ENCODE data around the gene CKB.

CKB gene

DNA sequence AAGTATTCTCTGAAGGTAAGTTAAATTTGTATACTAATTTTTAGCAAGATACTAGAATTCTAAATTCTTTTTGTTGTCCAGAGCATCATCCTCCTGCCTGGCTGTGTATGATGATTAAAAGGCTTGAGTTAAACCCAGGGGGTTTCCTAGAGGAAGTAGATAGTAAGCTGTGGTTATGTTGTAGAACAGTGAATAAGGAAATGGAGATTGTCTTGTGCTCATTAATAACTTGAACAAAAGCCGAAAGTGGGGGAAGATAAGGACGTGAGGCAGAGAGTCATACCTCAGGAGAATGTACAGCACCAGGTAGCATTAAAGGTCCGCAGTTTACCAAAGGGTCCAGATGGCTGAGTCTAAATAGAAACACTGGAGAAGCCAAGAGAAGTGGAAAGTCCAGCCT is 42.0 kb downstream of the CKB start:
- Histone ChIP-seq H3K4me1 (ENCODE audit: insufficient read depth, low read length, poor library complexity, severe bottlenecking) (peaks cover 17% of the 10 kb centered on the region), H3K36me3 (ENCODE audit: insufficient read depth, low read length) (peaks cover 44% of the 10 kb centered on the region), H2AFZ (ENCODE audit: low read length) (no peak overlapping the region), H3F3A (ENCODE audit: low read depth) (no peaks in the 10 kb centered on the region), H3K9me3 (ENCODE audit: insufficient read depth, low read depth, low read length) (no peaks in the 10 kb centered on the region), H3K27me3 (ENCODE audit: insufficient read depth, low read length, poor library complexity, severe bottlenecking) (no peaks in the 10 kb centered on the region), H3K79me2 (ENCODE audit: insufficient read depth, low read length) (no peaks in the 10 kb centered on the region), H3K4me3 (ENCODE audit: low read length, poor library complexity, severe bottlenecking) (no peak overlapping the region), H4K20me1 (ENCODE audit: insufficient read depth, low read length, poor library complexity, severe bottlenecking) (no peaks in the 10 kb centered on the region), H3K9me2 (replicated peaks; ENCODE audit: low read depth, low read length) (no peaks in the 10 kb centered on the region), H3K9ac (ENCODE audit: low read depth, low read length, poor library complexity, severe bottlenecking) (no peak overlapping the region), H3K4me2 (ENCODE audit: low read depth, low read length, poor library complexity, severe bottlenecking) (peak overlapping the region; percentile 28)
- no peak for TF ChIP-seq EZH2phosphoT487 (IDR thresholded peaks at IDR 0.05; ENCODE audit: borderline replicate concordance)
- TF ChIP-seq, protein P1, sequence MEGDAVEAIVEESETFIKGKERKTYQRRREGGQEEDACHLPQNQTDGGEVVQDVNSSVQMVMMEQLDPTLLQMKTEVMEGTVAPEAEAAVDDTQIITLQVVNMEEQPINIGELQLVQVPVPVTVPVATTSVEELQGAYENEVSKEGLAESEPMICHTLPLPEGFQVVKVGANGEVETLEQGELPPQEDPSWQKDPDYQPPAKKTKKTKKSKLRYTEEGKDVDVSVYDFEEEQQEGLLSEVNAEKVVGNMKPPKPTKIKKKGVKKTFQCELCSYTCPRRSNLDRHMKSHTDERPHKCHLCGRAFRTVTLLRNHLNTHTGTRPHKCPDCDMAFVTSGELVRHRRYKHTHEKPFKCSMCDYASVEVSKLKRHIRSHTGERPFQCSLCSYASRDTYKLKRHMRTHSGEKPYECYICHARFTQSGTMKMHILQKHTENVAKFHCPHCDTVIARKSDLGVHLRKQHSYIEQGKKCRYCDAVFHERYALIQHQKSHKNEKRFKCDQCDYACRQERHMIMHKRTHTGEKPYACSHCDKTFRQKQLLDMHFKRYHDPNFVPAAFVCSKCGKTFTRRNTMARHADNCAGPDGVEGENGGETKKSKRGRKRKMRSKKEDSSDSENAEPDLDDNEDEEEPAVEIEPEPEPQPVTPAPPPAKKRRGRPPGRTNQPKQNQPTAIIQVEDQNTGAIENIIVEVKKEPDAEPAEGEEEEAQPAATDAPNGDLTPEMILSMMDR (conservative IDR thresholded peaks at IDR 0.05; ENCODE audit: low read length) = no peak

DNA sequence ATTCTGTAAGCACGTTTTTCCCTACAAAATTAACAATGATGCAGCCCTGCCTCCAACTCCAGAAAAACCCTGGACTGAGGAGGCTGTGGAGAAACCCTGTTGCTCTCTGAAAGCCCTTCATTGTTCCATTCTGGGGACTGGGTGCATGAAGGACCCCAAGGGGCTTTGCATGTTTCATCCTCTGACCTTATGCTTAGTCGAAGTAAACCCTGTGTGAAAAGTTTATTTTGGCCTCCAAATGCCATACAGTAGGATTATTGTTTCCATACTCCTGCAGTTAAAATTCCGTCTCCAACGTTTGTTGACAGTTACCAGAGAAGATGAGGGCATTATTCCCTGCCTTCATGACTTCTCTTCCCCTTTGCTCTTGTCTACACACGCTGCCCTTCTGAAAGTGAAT is 46.0 kb downstream of the CKB start:
- Histone ChIP-seq H3K9me3 (ENCODE audit: insufficient read depth, low read depth, low read length) (no peaks in the 10 kb centered on the region), H3F3A (ENCODE audit: low read depth) (peaks cover 3% of the 10 kb centered on the region; the same call in 1 of the 2 replicates), H3K9ac (ENCODE audit: low read depth, low read length, poor library complexity, severe bottlenecking) (no peak overlapping the region), H3K9me2 (replicated peaks; ENCODE audit: low read depth, low read length) (no peaks in the 10 kb centered on the region), H3K27me3 (ENCODE audit: insufficient read depth, low read length, poor library complexity, severe bottlenecking) (no peaks in the 10 kb centered on the region), H3K4me2 (ENCODE audit: low read depth, low read length, poor library complexity, severe bottlenecking) (no peak overlapping the region), H3K4me1 (ENCODE audit: insufficient read depth, low read length, poor library complexity, severe bottlenecking) (peaks cover 17% of the 10 kb centered on the region), H2AFZ (ENCODE audit: low read length) (no peak overlapping the region), H3K36me3 (ENCODE audit: insufficient read depth, low read length) (peaks cover 48% of the 10 kb centered on the region), H3K79me2 (ENCODE audit: insufficient read depth, low read length) (no peaks in the 10 kb centered on the region), H4K20me1 (ENCODE audit: insufficient read depth, low read length, poor library complexity, severe bottlenecking) (no peaks in the 10 kb centered on the region), H3K4me3 (ENCODE audit: low read length, poor library complexity, severe bottlenecking) (no peak overlapping the region)
- TF ChIP-seq EZH2phosphoT487 (IDR thresholded peaks at IDR 0.05; ENCODE audit: borderline replicate concordance) = no peak
- TF ChIP-seq, protein P1 (conservative IDR thresholded peaks at IDR 0.05; ENCODE audit: low read length) = no peak

- Histone ChIP-seq H3K79me2 (ENCODE audit: insufficient read depth, low read length) (no peaks in the 10 kb centered on the region), H4K20me1 (ENCODE audit: insufficient read depth, low read length, poor library complexity, severe bottlenecking) (no peaks in the 10 kb centered on the region), H3F3A (ENCODE audit: low read depth) (peaks cover 3% of the 10 kb centered on the region; the same call in 1 of the 2 replicates), H3K4me1 (ENCODE audit: insufficient read depth, low read length, poor library complexity, severe bottlenecking) (peaks cover 13% of the 10 kb centered on the region), H3K9me2 (replicated peaks; ENCODE audit: low read depth, low read length) (no peaks in the 10 kb centered on the region), H3K9me3 (ENCODE audit: insufficient read depth, low read depth, low read length) (no peaks in the 10 kb centered on the region), H3K36me3 (ENCODE audit: insufficient read depth, low read length) (peaks cover 49% of the 10 kb centered on the region), H3K4me3 (ENCODE audit: low read length, poor library complexity, severe bottlenecking) (no peak overlapping the region), H3K4me2 (ENCODE audit: low read depth, low read length, poor library complexity, severe bottlenecking) (no peak overlapping the region), H3K27me3 (ENCODE audit: insufficient read depth, low read length, poor library complexity, severe bottlenecking) (no peaks in the 10 kb centered on the region), H3K9ac (ENCODE audit: low read depth, low read length, poor library complexity, severe bottlenecking) (no peak overlapping the region), H2AFZ (ENCODE audit: low read length) (no peak overlapping the region)
- TF ChIP-seq, protein P1 (conservative IDR thresholded peaks at IDR 0.05; ENCODE audit: low read length) = no peak
- TF ChIP-seq EZH2phosphoT487 (IDR thresholded peaks at IDR 0.05; ENCODE audit: borderline replicate concordance) = no peak
Observed at GRCh38 chr14:103476065-103476464, 46.6 kb downstream of the CKB start.

Measured in Loucy (cell line).